ENCODE data around the gene ARMS2. TPM values are rescaled to one million over a fixed set of nuclear protein-coding genes. Genes with fewer than 3 reads are reported as not detected.

ARMS2 gene
- total RNA-seq, 1 donor from 2014 or later, result not detected

- Mint-ChIP-seq H3K4me1 (ENCODE audit: unreplicated experiment) (peaks cover 72% of the 10 kb centered on the region), H3K36me3 (ENCODE audit: unreplicated experiment) (peaks cover 26% of the 10 kb centered on the region), H3K27me3 (ENCODE audit: unreplicated experiment) (no peaks in the 10 kb centered on the region), H3K27ac (ENCODE audit: unreplicated experiment) (peak overlapping the region; percentile 88), H3K9me3 (ENCODE audit: unreplicated experiment) (no peaks in the 10 kb centered on the region), H3K4me3 (ENCODE audit: unreplicated experiment) (peak overlapping the region; percentile 90)
- DNase-seq (ENCODE audit: extremely low spot score, unreplicated experiment), result peak; percentile 75
- no peak for TF ChIP-seq CTCF (IDR thresholded peaks at IDR 0.05)
Observed at GRCh38 chr10:122462533-122463465, 8.3 kb downstream of the ARMS2 start.

GRCh38 chr10:122463466-122464249 lies 9.2 kb downstream of the ARMS2 start:
- Mint-ChIP-seq H3K27me3 (ENCODE audit: unreplicated experiment) (no peaks in the 10 kb centered on the region), H3K4me3 (ENCODE audit: unreplicated experiment) (peak overlapping the region; percentile 90)

GRCh38 chr10:122464250-122464510 lies 9.7 kb downstream of the ARMS2 start:
- H3K4me1 Mint-ChIP-seq (ENCODE audit: unreplicated experiment), result peaks cover 81% of the 10 kb centered on the region
- no peak for DNase-seq (ENCODE audit: extremely low spot score, unreplicated experiment)
- H3K27me3 Mint-ChIP-seq (ENCODE audit: unreplicated experiment), result no peaks in the 10 kb centered on the region
- H3K9me3 Mint-ChIP-seq (ENCODE audit: unreplicated experiment), result no peaks in the 10 kb centered on the region
- TF ChIP-seq CTCF (IDR thresholded peaks at IDR 0.05), result no peak
- peak overlapping the region; percentile 32 for H3K27ac Mint-ChIP-seq (ENCODE audit: unreplicated experiment)
- peaks cover 27% of the 10 kb centered on the region for H3K36me3 Mint-ChIP-seq (ENCODE audit: unreplicated experiment)
- H3K4me3 Mint-ChIP-seq (ENCODE audit: unreplicated experiment), result peak overlapping the region; percentile 90

More at GRCh38 chr10:122463466-122464249, 9.2 kb downstream of the ARMS2 start:
- H3K27ac Mint-ChIP-seq (ENCODE audit: unreplicated experiment), result peak overlapping the region; percentile 88
- H3K36me3 Mint-ChIP-seq (ENCODE audit: unreplicated experiment), result peaks cover 27% of the 10 kb centered on the region
- peaks cover 79% of the 10 kb centered on the region for H3K4me1 Mint-ChIP-seq (ENCODE audit: unreplicated experiment)
- no peaks in the 10 kb centered on the region for H3K9me3 Mint-ChIP-seq (ENCODE audit: unreplicated experiment)
- no peak for TF ChIP-seq CTCF (IDR thresholded peaks at IDR 0.05)
- peak; percentile 74 for DNase-seq (ENCODE audit: extremely low spot score, unreplicated experiment)

GRCh38 chr10:122464586-122464985 lies 10.1 kb downstream of the ARMS2 start:
- H3K9me3 Mint-ChIP-seq (ENCODE audit: unreplicated experiment), result no peaks in the 10 kb centered on the region
- H3K4me3 Mint-ChIP-seq (ENCODE audit: unreplicated experiment), result peak overlapping the region; percentile 90
- peak; percentile 68 for DNase-seq (ENCODE audit: extremely low spot score, unreplicated experiment)
- H3K36me3 Mint-ChIP-seq (ENCODE audit: unreplicated experiment), result peaks cover 27% of the 10 kb centered on the region
- H3K27me3 Mint-ChIP-seq (ENCODE audit: unreplicated experiment), result no peaks in the 10 kb centered on the region
- TF ChIP-seq CTCF (IDR thresholded peaks at IDR 0.05), result no peak
- H3K27ac Mint-ChIP-seq (ENCODE audit: unreplicated experiment), result peak overlapping the region; percentile 32
- H3K4me1 Mint-ChIP-seq (ENCODE audit: unreplicated experiment), result peaks cover 81% of the 10 kb centered on the region
